Umbilical cord (tissue), 2 donors: ENCODE measurements around the gene PRR35. TPM values are rescaled to one million over a fixed set of nuclear protein-coding genes. Genes with fewer than 3 reads are reported as not detected.

Experiments used
- DNase-seq: peaks from one replicate; pipeline ENCODE4 v3.0.0-alpha.2; 2015; ENCODE audit warnings: low spot score
- total RNA-seq: library from RNA; depleted of rRNA; stranded (reverse); fragments of >200 nt; gene quantifications from one replicate; pipeline ENCODE4 v1.2.3, GENCODE V29; 2014; ENCODE audit warnings: low replicate concordance; ENCODE audit not compliant: insufficient read depth

The PRR35 gene
- total RNA-seq, 1 donor from 2014 or later, result not detected

DNA sequence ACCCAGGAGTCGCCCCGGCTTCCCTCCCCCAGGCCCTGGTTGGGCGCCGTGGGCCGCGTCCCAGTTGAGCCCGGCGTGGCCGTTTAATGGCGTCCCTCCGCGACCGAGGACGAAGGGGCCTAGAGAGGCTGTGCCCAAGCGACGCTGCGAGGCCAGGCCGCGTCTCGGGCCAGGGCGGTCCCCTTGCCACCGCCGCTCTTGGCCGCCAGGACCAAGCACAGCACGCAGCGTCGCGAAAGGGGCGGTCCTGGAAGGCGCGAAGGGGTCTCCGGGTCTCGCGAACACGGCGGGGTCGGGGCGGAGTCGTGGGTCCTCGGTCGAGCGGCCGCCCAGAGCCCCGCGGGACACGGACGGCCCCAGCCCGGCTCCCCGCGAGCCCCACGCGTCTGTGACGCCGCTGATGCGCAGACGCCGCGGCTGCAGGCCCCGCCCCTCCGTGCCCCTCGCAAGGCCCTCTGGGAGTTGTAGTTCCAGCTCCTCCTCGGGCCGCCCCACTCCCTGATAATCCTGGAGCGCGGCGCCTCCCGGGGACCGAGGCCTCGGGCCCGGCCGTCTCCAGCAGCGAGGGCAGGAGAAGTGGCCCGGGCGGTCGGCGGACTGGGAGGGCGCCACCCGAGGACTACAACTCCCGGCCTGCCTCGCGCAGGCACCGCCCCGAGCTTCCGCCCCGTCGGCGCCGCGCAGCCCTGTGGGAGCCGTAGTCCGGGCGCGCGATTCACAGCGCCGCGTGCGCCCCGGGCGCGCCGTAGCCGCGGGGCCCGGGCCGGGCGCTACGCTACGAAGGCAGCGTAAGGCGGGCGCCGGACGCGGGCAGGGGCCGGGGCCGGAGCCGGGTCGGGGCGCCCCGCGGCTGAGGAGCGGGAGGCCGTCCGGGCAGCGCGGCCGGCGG lies 32.9 kb upstream of the PRR35 start, which contains the start of gene CAPN15:
Gene CAPN15 (plus strand): TSS at position 698 of the 889 bp plus-strand sequence. CDS start 19,127 bp downstream, outside the sequence.
- DNase-seq, result peak; percentile 92

GRCh38 chr16:528111-529011 lies 31.8 kb upstream of the PRR35 start:
- DNase-seq, result peak; percentile 30

GRCh38 chr16:529012-529575 lies 31.1 kb upstream of the PRR35 start:
- DNase-seq, result no peak

GRCh38 chr16:530111-530817 lies 29.9 kb upstream of the PRR35 start:
- DNase-seq, result no peak

GRCh38 chr16:531494-532125 lies 28.6 kb upstream of the PRR35 start:
- no peak for DNase-seq

DNA sequence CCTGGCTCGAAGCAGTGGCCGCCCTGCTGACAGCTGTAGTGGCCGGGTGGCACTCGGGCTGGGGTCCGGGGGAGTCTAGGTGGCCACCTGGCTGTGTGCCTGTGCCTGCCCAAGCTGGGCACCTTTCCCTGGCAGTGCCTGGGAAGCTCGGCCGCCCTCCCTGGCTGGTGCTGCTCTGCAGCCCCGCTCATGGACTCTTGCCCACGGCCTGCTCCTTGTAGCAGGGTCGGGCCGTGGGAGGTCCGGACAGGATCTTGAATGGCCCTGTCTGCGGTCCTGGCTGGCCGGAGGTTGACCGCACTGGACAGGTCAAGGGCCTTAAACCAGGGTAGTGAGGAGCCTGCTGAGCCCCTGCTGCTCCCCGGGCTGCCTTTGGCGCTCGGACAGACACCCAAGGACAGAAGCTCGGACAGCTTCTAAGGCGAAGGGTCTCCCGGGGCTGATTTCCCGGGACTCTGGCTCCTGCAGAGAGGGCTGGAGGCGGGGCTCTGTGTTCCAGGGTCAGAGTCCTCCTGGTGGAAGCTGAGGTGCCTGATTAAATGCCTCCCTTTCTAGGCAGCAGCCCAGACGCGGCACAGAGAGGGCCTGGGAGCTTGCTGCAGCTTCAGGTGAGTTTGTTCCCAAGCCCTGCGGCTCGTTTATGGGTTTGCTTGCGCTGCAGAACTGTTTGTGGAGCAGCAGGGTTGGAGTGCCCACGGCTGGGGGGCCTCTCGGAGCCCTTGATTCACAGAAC lies 26.6 kb upstream of the PRR35 start:
- no peak for DNase-seq

GRCh38 chr16:534135-534534 lies 26.1 kb upstream of the PRR35 start:
- peak; percentile 16 for DNase-seq

DNA sequence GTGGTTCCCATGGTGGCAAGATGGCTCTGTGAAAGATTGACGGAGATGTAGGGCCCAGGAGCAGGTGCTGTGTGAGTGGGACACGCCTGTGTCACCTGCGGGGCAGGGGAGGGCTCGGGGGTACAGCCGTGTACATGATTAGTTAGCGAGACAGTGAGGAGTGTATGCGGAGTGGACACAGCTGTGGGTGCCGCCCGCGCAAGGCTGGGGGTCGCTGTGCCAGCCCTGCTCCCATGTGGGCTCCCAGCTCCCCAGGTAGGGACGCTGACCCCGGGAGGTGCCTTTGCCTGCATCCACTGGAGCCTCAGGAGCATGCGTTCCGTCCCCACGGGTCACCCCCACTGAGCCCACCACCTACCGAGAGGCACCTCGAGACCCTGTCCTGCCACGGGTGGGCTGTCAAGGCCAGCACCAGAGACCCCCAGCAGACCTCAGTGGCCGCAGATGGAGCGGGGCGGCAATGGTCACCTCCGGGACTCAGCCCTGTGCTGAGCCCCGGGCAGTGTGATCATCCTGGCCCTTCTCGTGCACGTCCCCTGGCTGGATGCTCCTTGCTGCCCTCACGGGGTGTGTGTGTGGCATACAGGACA lies 25.2 kb upstream of the PRR35 start:
- no peak for DNase-seq

DNA sequence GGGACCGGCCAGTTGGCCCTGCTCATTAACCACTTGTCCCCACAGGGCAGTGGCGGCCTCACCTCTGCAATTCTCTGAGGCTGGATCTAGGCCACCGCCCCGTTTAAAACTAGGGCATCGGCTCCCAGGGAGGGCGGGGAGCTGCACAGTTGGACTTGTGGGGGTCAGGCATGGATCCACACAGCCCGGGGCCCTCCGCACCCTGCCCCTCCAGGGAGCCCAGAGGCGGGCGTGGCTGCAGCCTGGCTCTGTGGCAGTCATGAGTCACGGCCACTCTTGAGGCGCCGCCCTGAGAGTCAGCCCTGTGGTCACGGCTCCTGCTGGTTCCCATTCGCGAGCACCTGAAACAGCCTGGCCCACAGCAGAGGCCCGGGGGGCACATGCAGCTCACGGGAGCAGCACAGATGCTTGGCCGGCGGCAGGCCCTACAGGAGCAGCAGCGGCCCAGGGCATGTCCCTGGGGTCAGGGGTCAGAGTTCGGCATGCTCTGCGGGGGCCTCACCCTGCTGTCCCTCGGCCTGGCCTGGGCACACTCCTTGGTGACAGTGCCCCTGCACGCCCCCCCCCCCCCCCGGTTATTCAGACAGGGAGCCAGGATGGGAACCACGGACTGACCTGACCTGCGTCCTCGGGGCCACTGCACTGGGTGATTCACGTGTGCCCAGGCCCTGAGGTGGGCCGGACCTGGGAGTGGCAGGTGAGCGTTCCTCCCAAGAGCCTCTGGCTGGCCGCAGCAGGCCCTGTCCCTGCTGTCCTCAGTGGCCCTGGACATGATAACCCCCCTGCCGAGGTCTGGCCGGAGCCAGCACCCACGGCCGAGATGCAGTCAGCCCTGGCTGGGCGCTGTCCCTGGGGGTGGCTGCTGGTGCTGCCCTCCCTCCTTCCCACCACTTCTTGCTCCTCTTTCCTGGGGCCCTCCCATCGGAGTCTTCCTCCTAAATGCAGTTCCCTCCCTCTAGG lies 24.5 kb upstream of the PRR35 start:
- DNase-seq, result no peak

GRCh38 chr16:536746-537145 lies 23.4 kb upstream of the PRR35 start:
- no peak for DNase-seq

DNA sequence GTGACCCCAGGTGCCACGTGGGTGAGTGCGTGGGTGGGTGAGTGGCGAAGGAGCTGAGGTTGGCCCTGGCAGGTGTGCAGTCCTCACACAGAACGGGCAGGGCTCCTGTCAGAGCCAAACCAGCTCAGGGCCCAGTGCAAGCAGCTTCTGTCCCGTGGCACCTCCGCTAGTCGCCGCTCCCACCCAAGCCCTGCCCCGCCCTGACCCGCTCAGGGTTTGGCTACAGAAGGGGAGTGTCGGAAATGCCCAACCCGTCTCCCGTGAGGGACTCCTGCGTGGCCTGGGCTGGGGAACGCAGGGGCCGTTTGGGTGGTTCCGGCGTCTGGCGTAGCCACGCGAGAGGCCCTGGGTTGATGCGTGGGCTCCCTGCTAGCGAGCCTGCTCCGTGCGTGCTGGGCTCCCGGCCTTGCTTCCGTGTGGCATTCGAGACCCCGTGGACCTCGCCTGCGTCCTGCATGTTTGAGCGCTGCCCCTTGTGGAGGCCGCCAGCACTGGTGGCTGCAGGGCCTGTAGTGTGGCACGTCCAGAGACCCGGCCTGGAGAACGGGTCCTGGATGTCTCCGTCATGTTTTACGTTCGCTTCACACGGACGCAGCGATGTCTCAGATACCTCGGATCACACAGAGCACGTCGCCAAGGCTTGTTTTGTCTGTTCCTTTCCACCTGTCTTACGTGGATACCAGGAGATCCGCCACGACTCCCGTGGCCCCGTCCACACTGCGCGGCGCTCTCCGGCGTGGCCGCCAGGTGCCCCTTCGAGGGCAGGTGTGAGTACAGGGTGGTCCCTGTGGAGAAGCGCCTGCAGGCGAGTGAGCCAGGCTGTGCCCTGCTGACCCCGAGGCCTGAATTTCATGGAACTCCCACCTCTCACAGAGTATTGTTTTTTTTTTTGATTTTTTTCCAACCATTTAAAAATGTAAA lies 22.5 kb upstream of the PRR35 start:
- no peak for DNase-seq

- DNase-seq, result no peak
Observed at GRCh38 chr16:539901-540530, 20.2 kb upstream of the PRR35 start.

DNA sequence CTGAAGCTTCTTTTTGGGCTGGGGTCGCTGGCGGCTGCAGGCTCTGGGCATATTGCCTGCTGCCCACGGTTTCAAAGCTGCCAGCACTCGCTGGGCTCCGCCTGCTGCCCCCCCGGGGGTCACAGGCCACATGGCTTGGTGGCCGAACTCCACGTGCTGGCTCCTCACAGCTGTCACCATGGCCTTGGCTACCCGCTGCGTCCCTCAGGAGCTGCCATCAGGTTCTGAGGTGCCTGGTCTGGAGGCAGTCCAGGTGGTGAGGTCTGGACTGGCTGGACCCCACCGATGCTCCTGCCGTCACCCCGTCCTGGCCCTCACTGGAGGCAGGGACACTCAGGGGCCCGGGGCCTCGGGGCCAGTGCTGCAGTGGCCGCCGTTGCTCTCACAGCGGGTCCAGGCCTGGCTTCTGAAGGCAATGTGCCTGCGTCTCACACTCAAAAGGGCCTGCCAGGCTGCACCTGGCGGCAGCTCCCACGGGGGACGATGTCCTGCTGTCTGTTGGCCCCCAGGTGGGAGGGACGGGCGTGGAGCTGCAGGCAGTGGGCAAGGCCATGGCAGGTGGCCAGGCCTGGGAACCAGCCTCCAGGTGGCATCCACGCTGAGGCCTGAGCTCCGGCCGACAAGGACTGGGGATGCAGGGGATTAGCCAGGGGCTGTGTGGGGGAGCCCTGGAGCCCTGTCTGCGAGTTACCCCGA lies 19.4 kb upstream of the PRR35 start:
- DNase-seq, result no peak

DNA sequence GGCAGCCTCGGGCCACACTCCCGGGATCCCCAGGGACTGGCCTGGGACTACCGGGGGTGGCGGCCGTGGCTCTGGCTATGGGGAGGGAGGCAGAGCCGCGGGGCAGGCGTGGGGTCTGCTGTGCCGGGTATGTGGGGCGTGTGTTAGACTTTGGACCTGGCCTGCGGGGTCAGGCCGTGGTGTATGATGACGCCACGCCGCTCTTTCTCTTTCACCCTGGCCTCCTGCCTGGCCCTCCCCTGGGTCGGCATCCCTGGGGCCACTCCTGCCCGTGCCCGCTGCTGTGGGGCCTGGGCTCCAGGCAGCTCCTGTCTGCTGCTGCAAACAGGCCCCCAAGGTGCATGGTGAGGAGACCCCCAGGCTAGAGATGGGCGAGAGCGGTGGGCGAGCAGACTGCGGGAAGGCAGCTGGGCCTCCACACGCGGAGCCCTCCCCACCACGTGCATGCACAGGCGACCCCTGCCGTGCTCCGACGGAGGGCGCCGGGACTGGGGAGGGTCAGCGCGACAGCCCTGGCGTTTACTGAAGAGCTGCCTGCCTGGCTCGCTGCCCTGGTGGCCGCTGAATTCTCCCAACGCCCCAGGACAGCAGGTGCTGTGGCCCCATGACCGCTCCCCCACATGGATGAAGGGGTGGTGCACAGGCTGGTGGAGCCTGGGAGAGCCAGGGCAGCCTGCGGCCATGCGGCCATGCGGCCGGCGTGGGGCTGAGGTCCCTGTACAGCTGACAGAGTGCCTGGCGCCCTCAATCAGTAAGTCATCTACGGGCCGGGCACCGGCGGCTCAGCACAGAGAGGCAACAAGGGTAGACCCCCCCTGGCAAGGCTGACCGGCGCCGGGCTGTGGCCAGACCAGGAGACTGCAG lies 16.7 kb upstream of the PRR35 start:
- no peak for DNase-seq

GRCh38 chr16:544517-544916 lies 15.7 kb upstream of the PRR35 start:
- DNase-seq, result no peak
